Hepatocyte (in vitro differentiated cells): ENCODE results near the gene LIME1.

Source experiments
- EZH2 ChIP-seq: fragments of 200-600 bp; sonication (generic); IDR thresholded peaks from 2 replicates; pipeline ENCODE4 v1.6.1; 2016; ENCODE audit warnings: antibody characterized with exemption, mild to moderate bottlenecking, borderline replicate concordance
- EZH2phosphoT487 ChIP-seq: fragments of 200-600 bp; sonication (generic); IDR thresholded peaks from one replicate; pipeline ENCODE4 v1.6.1; 2018; ENCODE audit warnings: antibody characterized with exemption, mild to moderate bottlenecking, low read depth, moderate library complexity; ENCODE audit not compliant: unreplicated experiment, severe bottlenecking
- TF ChIP-seq, protein P1 (sequence below): fragments of 200-600 bp; sonication (generic); IDR thresholded peaks from 2 replicates; pipeline ENCODE4 v1.5.1; 2016; ENCODE audit warnings: antibody characterized with exemption, mild to moderate bottlenecking; ENCODE audit not compliant: poor library complexity

DNA sequence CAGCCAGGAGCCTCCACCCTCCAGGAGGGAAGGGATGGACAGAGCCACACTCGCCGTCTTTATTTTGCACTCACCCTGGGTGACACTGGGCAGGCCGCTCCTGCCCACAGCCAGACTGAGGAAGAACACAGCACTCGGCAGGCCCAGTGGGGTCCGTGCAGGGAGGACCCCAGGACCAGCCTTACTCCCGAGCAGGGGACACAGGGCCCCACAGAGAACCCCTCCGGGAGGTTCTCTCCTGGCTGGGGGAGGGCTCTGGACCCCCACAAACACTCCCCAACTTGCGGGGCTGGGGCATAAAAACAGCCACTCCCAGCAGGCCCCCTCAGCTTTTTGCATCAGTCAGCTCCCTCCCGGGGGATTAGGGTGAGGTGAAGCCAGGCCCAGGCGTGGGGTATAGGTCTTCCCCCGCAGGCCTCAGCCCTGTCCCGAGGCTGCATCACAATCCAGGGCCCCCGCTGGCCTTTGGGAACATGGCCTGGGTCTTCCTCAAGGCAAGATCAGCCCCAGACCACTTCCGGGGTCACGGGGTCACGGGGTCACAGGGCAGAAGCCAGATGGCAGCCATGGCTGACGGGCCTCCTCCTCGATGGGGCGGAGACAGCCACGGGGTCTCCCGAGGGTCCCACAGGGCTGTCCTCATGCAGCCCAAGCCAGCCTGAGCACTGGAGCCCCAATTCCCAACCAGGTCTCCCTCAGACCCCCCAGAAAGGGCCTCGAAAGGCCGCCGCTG is 36.8 kb upstream of the LIME1 start:
- TF ChIP-seq, protein P1, sequence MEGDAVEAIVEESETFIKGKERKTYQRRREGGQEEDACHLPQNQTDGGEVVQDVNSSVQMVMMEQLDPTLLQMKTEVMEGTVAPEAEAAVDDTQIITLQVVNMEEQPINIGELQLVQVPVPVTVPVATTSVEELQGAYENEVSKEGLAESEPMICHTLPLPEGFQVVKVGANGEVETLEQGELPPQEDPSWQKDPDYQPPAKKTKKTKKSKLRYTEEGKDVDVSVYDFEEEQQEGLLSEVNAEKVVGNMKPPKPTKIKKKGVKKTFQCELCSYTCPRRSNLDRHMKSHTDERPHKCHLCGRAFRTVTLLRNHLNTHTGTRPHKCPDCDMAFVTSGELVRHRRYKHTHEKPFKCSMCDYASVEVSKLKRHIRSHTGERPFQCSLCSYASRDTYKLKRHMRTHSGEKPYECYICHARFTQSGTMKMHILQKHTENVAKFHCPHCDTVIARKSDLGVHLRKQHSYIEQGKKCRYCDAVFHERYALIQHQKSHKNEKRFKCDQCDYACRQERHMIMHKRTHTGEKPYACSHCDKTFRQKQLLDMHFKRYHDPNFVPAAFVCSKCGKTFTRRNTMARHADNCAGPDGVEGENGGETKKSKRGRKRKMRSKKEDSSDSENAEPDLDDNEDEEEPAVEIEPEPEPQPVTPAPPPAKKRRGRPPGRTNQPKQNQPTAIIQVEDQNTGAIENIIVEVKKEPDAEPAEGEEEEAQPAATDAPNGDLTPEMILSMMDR, result no peak
- no peak for TF ChIP-seq EZH2
- no peak for TF ChIP-seq EZH2phosphoT487
